Measurements from ENCODE around the gene SLC24A4.

Gene SLC24A4

DNA sequence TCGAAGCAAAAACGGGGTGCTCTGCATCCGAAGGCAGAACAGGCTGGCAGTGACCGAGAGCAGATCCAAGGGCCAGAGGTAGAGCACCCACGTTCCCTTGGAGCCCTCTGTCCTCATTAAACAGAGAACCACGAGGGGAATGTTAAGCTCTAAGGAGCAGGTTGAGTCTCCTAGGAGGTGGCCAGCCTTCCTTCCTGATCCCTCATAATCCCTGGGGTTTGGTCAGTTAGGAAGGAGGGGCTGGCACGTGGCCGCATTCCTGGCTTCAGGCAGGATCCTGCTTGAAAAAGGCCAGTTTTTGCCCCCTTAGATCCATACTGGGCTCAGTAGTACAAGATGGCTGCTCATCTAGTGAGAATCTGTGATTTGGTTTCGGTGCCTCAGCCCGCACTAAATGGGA is 57.2 kb downstream of the SLC24A4 start:
- Histone ChIP-seq H3K4me2 (ENCODE audit: low read depth, low read length, poor library complexity, severe bottlenecking) (no peak overlapping the region), H2AFZ (ENCODE audit: low read length) (no peak overlapping the region), H3K9me2 (replicated peaks; ENCODE audit: low read depth, low read length) (no peaks in the 10 kb centered on the region), H3K9ac (ENCODE audit: low read depth, low read length, poor library complexity, severe bottlenecking) (no peak overlapping the region), H3F3A (ENCODE audit: low read depth) (no peaks in the 10 kb centered on the region), H3K79me2 (ENCODE audit: insufficient read depth, low read length) (no peaks in the 10 kb centered on the region), H4K20me1 (ENCODE audit: insufficient read depth, low read length, poor library complexity, severe bottlenecking) (no peaks in the 10 kb centered on the region), H3K4me1 (ENCODE audit: insufficient read depth, low read length, poor library complexity, severe bottlenecking) (no peaks in the 10 kb centered on the region), H3K36me3 (ENCODE audit: insufficient read depth, low read length) (no peaks in the 10 kb centered on the region), H3K4me3 (ENCODE audit: low read length, poor library complexity, severe bottlenecking) (no peak overlapping the region), H3K27me3 (ENCODE audit: insufficient read depth, low read length, poor library complexity, severe bottlenecking) (no peaks in the 10 kb centered on the region), H3K9me3 (ENCODE audit: insufficient read depth, low read depth, low read length) (no peaks in the 10 kb centered on the region)
- TF ChIP-seq EZH2phosphoT487 (IDR thresholded peaks at IDR 0.05; ENCODE audit: borderline replicate concordance) = no peak
- TF ChIP-seq, protein P1, sequence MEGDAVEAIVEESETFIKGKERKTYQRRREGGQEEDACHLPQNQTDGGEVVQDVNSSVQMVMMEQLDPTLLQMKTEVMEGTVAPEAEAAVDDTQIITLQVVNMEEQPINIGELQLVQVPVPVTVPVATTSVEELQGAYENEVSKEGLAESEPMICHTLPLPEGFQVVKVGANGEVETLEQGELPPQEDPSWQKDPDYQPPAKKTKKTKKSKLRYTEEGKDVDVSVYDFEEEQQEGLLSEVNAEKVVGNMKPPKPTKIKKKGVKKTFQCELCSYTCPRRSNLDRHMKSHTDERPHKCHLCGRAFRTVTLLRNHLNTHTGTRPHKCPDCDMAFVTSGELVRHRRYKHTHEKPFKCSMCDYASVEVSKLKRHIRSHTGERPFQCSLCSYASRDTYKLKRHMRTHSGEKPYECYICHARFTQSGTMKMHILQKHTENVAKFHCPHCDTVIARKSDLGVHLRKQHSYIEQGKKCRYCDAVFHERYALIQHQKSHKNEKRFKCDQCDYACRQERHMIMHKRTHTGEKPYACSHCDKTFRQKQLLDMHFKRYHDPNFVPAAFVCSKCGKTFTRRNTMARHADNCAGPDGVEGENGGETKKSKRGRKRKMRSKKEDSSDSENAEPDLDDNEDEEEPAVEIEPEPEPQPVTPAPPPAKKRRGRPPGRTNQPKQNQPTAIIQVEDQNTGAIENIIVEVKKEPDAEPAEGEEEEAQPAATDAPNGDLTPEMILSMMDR (conservative IDR thresholded peaks at IDR 0.05; ENCODE audit: low read length) = no peak

DNA sequence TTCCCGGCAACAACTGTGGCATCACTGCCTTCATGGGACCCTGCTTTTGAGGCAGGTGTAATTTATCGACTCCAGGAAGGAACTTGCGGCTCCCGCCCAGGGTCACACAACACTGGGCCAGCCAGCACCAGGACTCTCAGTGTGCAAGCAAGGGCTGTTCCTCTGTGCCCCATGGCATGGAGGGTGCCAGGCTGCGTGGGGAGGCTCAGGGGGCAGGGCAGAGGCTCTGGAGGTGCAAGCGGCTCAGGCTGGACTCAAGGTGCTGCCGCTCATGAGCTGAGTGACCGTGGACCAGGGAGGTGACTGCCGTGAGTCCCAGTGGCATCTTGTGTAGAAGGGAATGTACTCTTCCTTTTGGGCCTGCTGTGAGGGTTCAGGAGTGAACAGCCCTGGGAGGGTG is 57.6 kb downstream of the SLC24A4 start:
- Histone ChIP-seq H3K9me3 (ENCODE audit: insufficient read depth, low read depth, low read length) (no peaks in the 10 kb centered on the region), H3K4me2 (ENCODE audit: low read depth, low read length, poor library complexity, severe bottlenecking) (no peak overlapping the region), H3K36me3 (ENCODE audit: insufficient read depth, low read length) (no peaks in the 10 kb centered on the region), H3K4me3 (ENCODE audit: low read length, poor library complexity, severe bottlenecking) (no peak overlapping the region), H3F3A (ENCODE audit: low read depth) (no peaks in the 10 kb centered on the region), H3K27me3 (ENCODE audit: insufficient read depth, low read length, poor library complexity, severe bottlenecking) (no peaks in the 10 kb centered on the region), H2AFZ (ENCODE audit: low read length) (no peak overlapping the region), H3K4me1 (ENCODE audit: insufficient read depth, low read length, poor library complexity, severe bottlenecking) (no peaks in the 10 kb centered on the region), H3K9me2 (replicated peaks; ENCODE audit: low read depth, low read length) (no peaks in the 10 kb centered on the region), H3K79me2 (ENCODE audit: insufficient read depth, low read length) (no peaks in the 10 kb centered on the region), H3K9ac (ENCODE audit: low read depth, low read length, poor library complexity, severe bottlenecking) (no peak overlapping the region), H4K20me1 (ENCODE audit: insufficient read depth, low read length, poor library complexity, severe bottlenecking) (no peaks in the 10 kb centered on the region)
- no peak for TF ChIP-seq EZH2phosphoT487 (IDR thresholded peaks at IDR 0.05; ENCODE audit: borderline replicate concordance)
- TF ChIP-seq, protein P1 (conservative IDR thresholded peaks at IDR 0.05; ENCODE audit: low read length) = no peak

DNA sequence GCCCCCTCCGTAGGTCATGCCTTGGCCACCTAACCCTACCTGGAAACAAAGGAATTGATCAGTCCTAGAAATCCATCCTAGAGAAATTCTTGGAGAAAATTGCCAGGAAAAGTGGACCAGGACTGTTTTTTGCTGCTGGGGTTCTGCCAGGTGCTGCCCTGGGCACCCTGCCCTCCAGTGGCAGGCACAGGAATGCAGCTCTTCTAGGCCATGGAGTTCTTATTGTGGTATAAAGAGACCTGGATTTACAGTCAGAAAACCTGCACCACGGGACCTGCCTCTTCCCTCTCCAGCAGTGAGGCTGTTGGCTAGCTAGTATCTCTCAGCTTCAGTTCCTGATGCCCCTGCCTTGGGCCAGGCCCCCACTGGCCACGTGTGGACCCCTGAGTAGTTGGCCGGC is 59.7 kb downstream of the SLC24A4 start:
- Histone ChIP-seq H3K27me3 (ENCODE audit: insufficient read depth, low read length, poor library complexity, severe bottlenecking) (no peaks in the 10 kb centered on the region), H3K79me2 (ENCODE audit: insufficient read depth, low read length) (no peaks in the 10 kb centered on the region), H3K9me2 (replicated peaks; ENCODE audit: low read depth, low read length) (no peaks in the 10 kb centered on the region), H3K36me3 (ENCODE audit: insufficient read depth, low read length) (no peaks in the 10 kb centered on the region), H3K4me2 (ENCODE audit: low read depth, low read length, poor library complexity, severe bottlenecking) (no peak overlapping the region), H3K9me3 (ENCODE audit: insufficient read depth, low read depth, low read length) (no peaks in the 10 kb centered on the region), H3K9ac (ENCODE audit: low read depth, low read length, poor library complexity, severe bottlenecking) (no peak overlapping the region), H4K20me1 (ENCODE audit: insufficient read depth, low read length, poor library complexity, severe bottlenecking) (no peaks in the 10 kb centered on the region), H3K4me1 (ENCODE audit: insufficient read depth, low read length, poor library complexity, severe bottlenecking) (no peaks in the 10 kb centered on the region), H3F3A (ENCODE audit: low read depth) (no peaks in the 10 kb centered on the region), H2AFZ (ENCODE audit: low read length) (no peak overlapping the region), H3K4me3 (ENCODE audit: low read length, poor library complexity, severe bottlenecking) (no peak overlapping the region)
- TF ChIP-seq EZH2phosphoT487 (IDR thresholded peaks at IDR 0.05; ENCODE audit: borderline replicate concordance) = no peak
- TF ChIP-seq, protein P1 (conservative IDR thresholded peaks at IDR 0.05; ENCODE audit: low read length) = peak; percentile 62
